Endometrial microvascular endothelial cells (primary cell): ENCODE results near the gene DOCK11. TPM values are rescaled to one million over a fixed set of nuclear protein-coding genes. Genes with fewer than 3 reads are reported as not detected.
"Not testable (repeated sequence)": the region's sequence is repeated elsewhere in the genome, so short reads cannot be mapped to it uniquely, and the experiment has no call there.

Experiments used
- in situ Hi-C: cut with HindIII; loops from 2 replicates; pipeline ENCODE4 v1.10.0; 2017; ENCODE audit warnings: low sequenced_read_pairs, low pct_unique_long_range_greater_than_20kb; ENCODE audit errors: inconsistent ontology term
- total RNA-seq: library from RNA; depleted of rRNA; stranded (reverse); fragments of >200 nt; gene quantifications from one replicate; pipeline ENCODE4 v1.2.3, GENCODE V29; 2015; ENCODE audit errors: inconsistent ontology term

Gene DOCK11
- total RNA-seq, 1 donor from 2014 or later, result 1.4 TPM

DNA sequence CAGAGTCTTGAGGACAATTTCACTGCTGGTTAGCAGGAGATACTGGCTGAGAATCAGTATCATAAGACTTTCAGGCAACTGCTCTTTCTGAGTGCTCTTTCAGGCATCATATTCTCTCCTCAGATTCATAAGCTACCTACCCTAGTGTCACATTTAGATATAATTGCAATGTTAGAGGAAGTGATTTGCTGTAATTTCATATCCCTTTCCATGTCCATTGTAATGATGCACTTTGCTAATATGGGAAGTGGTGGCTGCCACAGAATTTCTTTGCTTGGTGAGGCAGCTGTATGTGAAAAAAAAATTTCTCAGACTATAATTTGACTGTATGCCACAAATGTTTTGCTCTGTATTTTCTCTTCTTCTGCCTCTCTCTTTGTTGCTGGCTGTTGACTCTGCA lies 63.3 kb downstream of the DOCK11 start:
- in situ Hi-C loops, result no loop called here

- in situ Hi-C loops, result no loop called here
These were observed 64.9 kb downstream of the DOCK11 start for GRCh38 chrX:118560489-118560888.

DNA sequence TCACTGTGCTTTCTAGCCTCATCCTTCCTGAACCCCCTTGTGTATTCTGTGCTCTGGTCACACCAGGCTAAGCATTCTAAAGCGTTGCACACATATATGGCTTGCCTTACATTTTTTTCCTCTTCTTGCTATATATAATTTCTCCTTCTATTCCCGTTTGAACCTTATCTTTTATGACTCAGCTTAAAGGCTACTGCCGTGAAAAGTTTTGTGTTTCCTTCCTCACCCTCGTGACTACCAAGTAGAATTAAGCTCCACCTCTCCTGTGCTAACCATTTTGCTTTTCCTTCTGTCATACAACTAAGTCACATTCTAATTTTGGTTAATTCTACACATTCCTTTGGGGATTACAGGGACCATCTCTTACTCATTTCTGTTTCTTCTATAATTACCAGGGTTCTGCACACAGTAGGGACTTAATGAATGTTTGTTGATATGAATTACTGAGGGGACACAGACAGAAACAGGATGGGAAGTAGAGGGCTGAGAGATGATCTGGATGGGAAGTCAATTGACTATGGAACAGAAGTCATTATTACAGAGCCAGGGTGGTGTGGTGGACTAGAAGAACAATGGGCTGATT lies 67.1 kb downstream of the DOCK11 start:
- in situ Hi-C loops, result no loop called here

DNA sequence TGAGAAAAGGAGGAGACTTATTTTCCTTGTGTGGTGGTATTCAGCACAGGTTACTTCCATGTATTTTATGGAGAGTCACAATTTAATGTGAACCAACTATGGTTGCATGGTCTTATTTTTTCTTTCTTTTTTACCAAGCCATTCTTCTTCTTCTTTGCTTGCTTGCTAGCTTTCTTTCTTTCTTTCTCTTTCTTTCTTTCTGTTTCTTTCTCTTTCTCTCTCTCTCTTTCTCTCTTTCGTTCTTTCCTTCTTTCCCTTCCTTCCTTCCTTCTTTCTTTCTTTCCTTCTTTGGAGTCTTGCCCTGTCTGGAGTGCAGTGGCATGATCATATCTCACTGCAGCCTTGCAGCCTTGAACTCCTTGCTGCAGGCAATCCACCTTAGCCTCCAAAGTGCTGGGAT lies 68.9 kb downstream of the DOCK11 start:
- in situ Hi-C loops, result no loop called here

DNA sequence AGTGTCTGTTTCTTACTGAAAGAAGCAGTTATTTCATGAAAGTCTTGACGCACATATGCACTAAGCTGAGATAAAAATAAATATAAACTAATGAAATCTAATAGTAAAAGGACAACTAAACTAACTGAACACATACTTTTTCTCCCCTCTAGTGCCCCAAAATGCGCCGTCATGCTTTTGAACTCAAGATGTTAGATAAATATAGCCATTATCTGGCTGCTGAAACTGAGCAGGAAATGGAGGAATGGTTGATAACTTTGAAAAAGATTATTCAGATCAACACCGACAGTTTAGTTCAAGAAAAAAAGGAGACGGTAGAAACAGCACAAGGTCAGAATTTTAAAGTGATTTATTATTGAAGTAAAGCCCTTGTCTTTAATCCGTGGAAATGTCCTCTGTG lies 70.2 kb downstream of the DOCK11 start:
- in situ Hi-C loops, result no loop called here

GRCh38 chrX:118566359-118566758 lies 70.7 kb downstream of the DOCK11 start:
- in situ Hi-C loops, result no loop called here

DNA sequence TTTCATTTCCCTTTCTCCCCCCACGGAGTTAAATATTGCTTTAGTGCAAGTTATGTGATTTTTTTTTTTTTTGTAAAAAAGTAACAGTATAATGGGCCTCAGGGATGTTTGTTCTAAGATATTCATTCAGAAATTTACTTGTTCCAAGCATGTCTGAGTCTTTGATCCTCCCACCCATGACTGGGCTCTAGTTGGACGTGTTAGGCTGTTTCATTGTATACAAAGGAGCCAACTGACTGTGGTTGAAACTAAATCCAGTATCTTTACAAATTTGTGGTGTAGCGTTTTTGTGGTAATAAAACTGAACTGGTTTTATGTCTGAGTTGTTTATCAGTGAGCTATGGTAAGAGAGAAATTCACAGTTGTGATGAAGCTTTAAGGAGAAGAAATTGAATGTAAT lies 74.1 kb downstream of the DOCK11 start:
- in situ Hi-C loops, result no loop called here

DNA sequence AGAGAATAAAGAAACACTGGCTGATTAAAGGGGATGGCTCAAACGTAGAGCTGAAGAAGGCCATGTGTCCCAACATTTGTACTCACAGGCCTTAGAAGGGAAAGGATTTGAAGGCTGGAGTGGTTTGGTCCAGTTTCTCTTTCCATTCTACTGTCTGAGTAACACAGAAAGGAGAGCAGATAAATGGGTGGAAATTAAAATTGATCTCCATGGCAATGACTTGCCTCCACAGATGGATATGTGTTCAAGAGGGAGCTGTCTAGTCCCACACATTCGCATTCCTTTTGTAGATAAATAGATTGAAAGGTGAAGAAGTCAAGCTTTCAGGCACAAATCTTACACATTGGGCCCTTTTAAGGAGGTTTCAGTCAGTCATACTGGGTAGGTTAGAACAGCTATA lies 74.6 kb downstream of the DOCK11 start:
- in situ Hi-C loops, result no loop called here

GRCh38 chrX:118571836-118572235 lies 76.2 kb downstream of the DOCK11 start:
- in situ Hi-C loops, result no loop called here

GRCh38 chrX:118574666-118575065 lies 79.1 kb downstream of the DOCK11 start:
- in situ Hi-C loops, result no loop called here

GRCh38 chrX:118577041-118577440 lies 81.4 kb downstream of the DOCK11 start:
- in situ Hi-C loops, result no loop called here

DNA sequence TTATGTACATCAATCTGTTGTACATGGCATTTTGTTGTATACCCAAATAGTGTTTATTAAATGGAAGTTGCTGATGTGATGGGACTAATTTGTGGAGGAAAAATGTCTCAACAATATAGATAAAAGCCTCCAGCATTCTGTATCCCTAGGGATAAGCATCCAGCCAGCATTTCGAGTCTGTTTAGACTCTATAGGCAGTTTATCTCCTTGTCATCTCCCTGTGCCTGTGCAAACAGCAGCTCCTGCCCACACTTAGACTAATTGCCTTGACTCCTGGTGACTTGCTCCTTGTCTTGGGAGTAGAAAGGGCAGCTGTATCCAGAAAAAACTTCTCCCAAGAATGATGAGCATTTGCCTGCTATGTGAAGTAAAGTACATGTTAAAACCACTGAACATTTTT lies 83.8 kb downstream of the DOCK11 start:
- in situ Hi-C loops, result no loop called here

GRCh38 chrX:118582926-118583325 lies 87.3 kb downstream of the DOCK11 start:
- in situ Hi-C loops, result not testable (repeated sequence)

- in situ Hi-C loops, result no loop called here
These were observed 88.2 kb downstream of the DOCK11 start for GRCh38 chrX:118583781-118584180.

DNA sequence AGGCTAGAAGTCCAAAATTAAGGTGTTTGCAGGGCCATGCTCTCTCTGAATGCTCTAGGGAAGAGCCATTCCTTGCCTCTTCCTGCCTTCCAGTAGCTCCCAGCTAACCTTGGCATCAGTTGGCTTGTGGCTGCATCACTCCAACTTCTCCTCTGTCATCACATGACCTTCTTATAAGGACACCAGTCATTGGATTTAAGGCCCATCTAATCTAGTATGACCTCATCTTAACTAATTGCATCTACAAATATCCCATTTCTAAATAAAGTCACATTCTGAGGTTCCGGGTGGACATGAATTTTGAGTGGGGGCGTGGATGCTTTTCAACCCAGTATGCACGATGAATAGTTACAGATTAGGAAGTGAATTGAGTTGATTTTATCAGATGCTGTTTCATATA lies 89.7 kb downstream of the DOCK11 start:
- in situ Hi-C loops, result no loop called here

- in situ Hi-C loops, result not testable (repeated sequence)
These were observed 90.6 kb downstream of the DOCK11 start for GRCh38 chrX:118586206-118586605.

GRCh38 chrX:118588715-118589114 lies 93.1 kb downstream of the DOCK11 start:
- in situ Hi-C loops, result no loop called here

DNA sequence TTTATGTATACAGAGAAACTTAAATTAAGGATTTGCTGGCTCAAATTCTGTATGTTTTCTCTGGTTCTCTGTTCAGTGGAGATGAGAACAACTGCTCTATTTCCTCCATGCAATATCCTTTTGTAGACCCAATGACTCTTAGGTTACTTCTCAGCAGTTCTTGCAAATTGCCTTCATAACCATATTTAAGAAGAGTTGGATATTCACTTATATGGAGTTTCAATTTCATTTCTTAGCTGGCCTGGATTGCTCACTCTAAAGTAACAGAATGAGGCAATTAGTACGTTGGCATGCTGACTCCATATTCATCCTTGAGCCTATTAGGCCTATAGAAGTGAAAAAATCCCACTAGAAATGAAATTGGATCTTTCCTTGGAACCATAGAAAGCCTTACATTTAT lies 93.6 kb downstream of the DOCK11 start:
- in situ Hi-C loops, result no loop called here

DNA sequence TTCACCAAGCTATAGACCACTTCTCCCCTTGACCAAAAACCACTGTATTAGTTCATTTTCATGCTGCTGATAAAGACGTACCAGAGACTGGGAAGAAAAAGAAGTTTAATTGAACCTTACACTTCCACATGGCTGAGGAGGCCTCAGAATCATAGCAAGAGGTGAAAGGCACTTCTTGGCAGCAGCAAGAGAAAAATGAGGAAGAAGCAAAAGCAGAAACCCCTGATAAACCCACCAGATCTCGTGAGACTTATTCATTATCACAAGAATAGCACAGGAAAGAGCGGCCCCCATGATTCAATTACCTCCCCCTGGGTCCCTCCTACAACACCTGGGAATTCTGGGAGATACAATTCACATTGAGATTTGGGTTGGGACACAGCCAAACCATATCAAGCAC lies 97.8 kb downstream of the DOCK11 start:
- in situ Hi-C loops, result no loop called here

GRCh38 chrX:118594697-118595420 lies 99.2 kb downstream of the DOCK11 start:
- in situ Hi-C loops, result no loop called here

GRCh38 chrX:118595501-118596042 lies 100.0 kb downstream of the DOCK11 start:
- in situ Hi-C loops, result no loop called here
